SK-N-MC (cell line): ENCODE results near the gene ABTB2.

ENCODE experiments used
- EZH2 ChIP-seq: fragments of 200-600 bp; sonication (generic); IDR thresholded peaks from one replicate; pipeline ENCODE4 v1.6.1; 2017; ENCODE audit warnings: antibody characterized with exemption
- FOXP2 ChIP-seq: optimal IDR thresholded peaks from 2 replicates; pipeline ENCODE3; 2011; ENCODE audit warnings: mild to moderate bottlenecking, moderate library complexity; ENCODE audit not compliant: insufficient read depth; ENCODE audit errors: extremely low read length, control extremely low read depth
- POLR2AphosphoS5 ChIP-seq: IDR thresholded peaks from 2 replicates; pipeline ENCODE4 v1.6.1; 2012; ENCODE audit warnings: mild to moderate bottlenecking, low read depth, low read length, borderline replicate concordance

- TF ChIP-seq POLR2AphosphoS5, result no peak
- no peak for TF ChIP-seq EZH2
- TF ChIP-seq FOXP2, result no peak
Measured at GRCh38 chr11:34351687-34352469, 5.9 kb downstream of the ABTB2 start.
